SK-N-SH treated with all-trans-retinoic acid at 6 μM for 48 hours (cell line): Measurements from ENCODE around the gene ZFAND3.

Experiments
- ARNTL ChIP-seq: fragments of 450-650 bp; formaldehyde crosslinking; IDR thresholded peaks from 2 replicates; pipeline ENCODE4 v1.5.0; 2020; ENCODE audit warnings: low read depth, mild to moderate bottlenecking, moderate library complexity, borderline replicate concordance
- CREB5 ChIP-seq: fragments of 250-450 bp; sonication (Bioruptor Pico); IDR thresholded peaks from 2 replicates; pipeline ENCODE4 v1.5.1; 2020; ENCODE audit warnings: low read depth, mild to moderate bottlenecking, moderate library complexity
- ESRRG ChIP-seq: fragments of 250-450 bp; sonication (Bioruptor Pico); IDR thresholded peaks from 2 replicates; pipeline ENCODE4 v1.6.1; 2021; ENCODE audit warnings: mild to moderate bottlenecking
- PATZ1 ChIP-seq: fragments of 250-450 bp; sonication (Bioruptor Pico); IDR thresholded peaks from 2 replicates; pipeline ENCODE4 v1.8.0; 2020; ENCODE audit warnings: mild to moderate bottlenecking, moderate library complexity, borderline replicate concordance
- POU6F1 ChIP-seq: fragments of 250-450 bp; sonication (Bioruptor Pico); IDR thresholded peaks from 2 replicates; pipeline ENCODE4 v1.8.0; 2021; ENCODE audit warnings: low read depth, mild to moderate bottlenecking, moderate library complexity, borderline replicate concordance
- RARB ChIP-seq: fragments of 250-450 bp; sonication (Bioruptor Pico); IDR thresholded peaks from 2 replicates; pipeline ENCODE4 v1.8.0; 2021; ENCODE audit warnings: mild to moderate bottlenecking, moderate library complexity
- TCF4 ChIP-seq: fragments of 250-450 bp; sonication (Bioruptor Pico); IDR thresholded peaks from 2 replicates; pipeline ENCODE4 v1.8.0; 2021; ENCODE audit warnings: mild to moderate bottlenecking, moderate library complexity, borderline replicate concordance
- TSHZ2 ChIP-seq: fragments of 250-450 bp; sonication (Bioruptor Pico); IDR thresholded peaks from 2 replicates; pipeline ENCODE4 v1.5.0; 2020; ENCODE audit warnings: mild to moderate bottlenecking, moderate library complexity
- ZC3H10 ChIP-seq: fragments of 250-450 bp; sonication (Bioruptor Pico); IDR thresholded peaks from 2 replicates; pipeline ENCODE4 v1.5.1; 2021; ENCODE audit warnings: mild to moderate bottlenecking, moderate library complexity
- ZFP3 ChIP-seq: fragments of 250-450 bp; sonication (Bioruptor Pico); IDR thresholded peaks from 2 replicates; pipeline ENCODE4 v1.5.0; 2020; ENCODE audit warnings: mild to moderate bottlenecking, moderate library complexity
- ZFP30 ChIP-seq: fragments of 450-650 bp; formaldehyde crosslinking; IDR thresholded peaks from 2 replicates; pipeline ENCODE4 v1.5.0; 2022; ENCODE audit warnings: mild to moderate bottlenecking, moderate library complexity

GRCh38 chr6:38086346-38086745 is 266.8 kb downstream of the ZFAND3 start:
- no peak for TF ChIP-seq ZC3H10 (CRISPR knock-in tag)
- no peak for TF ChIP-seq ARNTL
- TF ChIP-seq PATZ1 (CRISPR knock-in tag) = no peak
- no peak for TF ChIP-seq ESRRG (CRISPR knock-in tag)
- no peak for TF ChIP-seq ZFP30 (CRISPR knock-in tag)
- TF ChIP-seq RARB (CRISPR knock-in tag) = no peak
- TF ChIP-seq ZFP3 = no peak
- TF ChIP-seq TCF4 (CRISPR knock-in tag) = no peak
- TF ChIP-seq CREB5 = no peak
- no peak for TF ChIP-seq TSHZ2 (CRISPR knock-in tag)
- no peak for TF ChIP-seq POU6F1
